GM19467 (cell line): ENCODE data around the gene SYNE3.

Experiments used
- ATAC-seq: cut with Tn5 transposase; IDR thresholded peaks from one replicate; pipeline ENCODE4 v1.9.1; 2021; ENCODE audit warnings: mild to moderate bottlenecking, moderate library complexity; ENCODE audit not compliant: unreplicated experiment

SYNE3 gene

GRCh38 chr14:95540236-95540855 is 23.9 kb upstream of the SYNE3 start:
- ATAC-seq: no peak

GRCh38 chr14:95538801-95539509 is 22.5 kb upstream of the SYNE3 start:
- ATAC-seq: no peak

- ATAC-seq: no peak
Measured at GRCh38 chr14:95537298-95538089, 21.0 kb upstream of the SYNE3 start.

GRCh38 chr14:95536671-95537070 is 20.2 kb upstream of the SYNE3 start:
- no peak for ATAC-seq

GRCh38 chr14:95536036-95536593 is 19.7 kb upstream of the SYNE3 start:
- no peak for ATAC-seq

DNA sequence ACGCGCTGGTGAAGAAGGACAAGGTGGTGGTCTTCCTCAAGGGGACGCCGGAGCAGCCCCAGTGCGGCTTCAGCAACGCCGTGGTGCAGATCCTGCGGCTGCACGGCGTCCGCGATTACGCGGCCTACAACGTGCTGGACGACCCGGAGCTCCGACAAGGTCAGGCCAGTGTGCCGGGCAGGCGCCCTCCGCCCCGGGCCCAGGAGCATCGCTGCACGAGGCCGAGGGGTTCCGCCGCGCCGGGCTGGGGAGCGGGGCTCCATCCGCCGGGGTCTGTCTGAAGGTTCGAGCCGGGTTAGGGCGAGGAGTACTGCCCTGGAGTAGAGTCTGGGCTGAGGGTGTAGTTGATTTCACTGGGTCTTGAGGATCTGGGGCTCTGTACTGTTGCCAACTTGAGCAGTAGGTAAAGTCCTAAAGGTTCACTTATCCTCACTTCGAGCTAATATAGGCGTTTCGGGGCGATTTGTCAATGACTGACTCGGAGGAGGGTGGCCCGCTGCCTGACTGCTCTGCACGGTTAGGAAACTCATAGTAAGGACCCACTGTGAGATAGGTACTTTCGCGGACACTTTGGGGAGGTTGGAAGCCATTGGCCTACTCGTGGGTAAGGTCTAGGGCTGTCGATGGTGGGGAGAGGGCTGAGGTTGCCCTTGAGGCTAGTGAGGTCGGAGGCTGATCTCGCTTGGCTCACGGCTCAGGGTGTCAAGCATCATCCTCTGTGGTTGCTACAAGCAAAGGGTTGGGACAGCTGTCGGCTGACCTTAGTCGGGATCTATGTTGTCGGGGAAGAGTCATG is 19.0 kb upstream of the SYNE3 start:
- ATAC-seq: peak; percentile 2

DNA sequence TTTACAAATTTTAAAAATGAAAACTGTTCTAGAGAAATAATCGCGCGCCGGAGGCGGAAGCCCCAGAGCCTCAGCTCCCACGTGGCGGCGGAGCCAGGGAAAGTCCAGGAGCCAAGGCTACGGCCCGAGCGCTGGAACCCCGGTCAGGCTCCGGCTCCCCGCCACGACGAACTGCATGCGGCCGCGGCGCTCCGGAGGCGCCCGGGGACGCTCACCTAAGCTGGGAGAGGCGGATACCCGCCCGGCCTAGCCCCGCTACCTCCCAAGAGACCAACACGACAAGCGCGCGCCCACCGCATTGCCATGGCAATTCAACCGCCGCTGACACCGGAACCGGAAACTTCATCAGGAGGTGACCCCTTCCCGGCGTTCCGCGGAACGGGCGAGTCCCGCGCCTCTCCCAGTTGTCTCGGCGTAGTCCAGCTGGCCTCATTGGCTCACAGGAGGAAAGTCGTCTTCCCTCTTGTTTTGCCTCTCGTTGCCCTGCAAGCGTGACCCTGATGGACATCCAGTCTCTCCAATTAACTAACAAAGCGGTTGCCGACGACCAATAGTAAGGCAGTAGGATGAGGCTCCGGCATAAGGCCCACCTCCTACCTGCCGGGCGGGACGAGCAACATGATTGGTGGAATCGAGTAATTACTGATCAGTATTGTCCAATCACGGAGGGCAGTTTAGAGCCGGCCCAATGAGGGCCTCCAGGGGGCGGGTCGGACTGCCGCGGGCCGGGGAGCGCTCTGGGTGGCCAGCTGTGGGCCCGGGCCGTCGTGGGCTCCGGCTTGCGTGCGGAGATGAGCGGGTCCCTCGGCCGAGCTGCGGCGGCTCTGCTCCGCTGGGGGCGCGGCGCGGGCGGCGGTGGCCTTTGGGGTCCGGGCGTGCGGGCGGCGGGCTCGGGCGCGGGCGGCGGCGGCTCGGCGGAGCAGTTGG is 18.1 kb upstream of the SYNE3 start, which contains the start of gene GLRX5:
TSS of gene GLRX5 (plus strand) at position 752 of the 927 bp plus-strand sequence. CDS start at position 792, 40 bp downstream.
- ATAC-seq: peak; percentile 86

GRCh38 chr14:95533822-95534221 is 17.4 kb upstream of the SYNE3 start:
- ATAC-seq: no peak

- ATAC-seq: no peak
Measured at GRCh38 chr14:95533391-95533821, 17.0 kb upstream of the SYNE3 start.

DNA sequence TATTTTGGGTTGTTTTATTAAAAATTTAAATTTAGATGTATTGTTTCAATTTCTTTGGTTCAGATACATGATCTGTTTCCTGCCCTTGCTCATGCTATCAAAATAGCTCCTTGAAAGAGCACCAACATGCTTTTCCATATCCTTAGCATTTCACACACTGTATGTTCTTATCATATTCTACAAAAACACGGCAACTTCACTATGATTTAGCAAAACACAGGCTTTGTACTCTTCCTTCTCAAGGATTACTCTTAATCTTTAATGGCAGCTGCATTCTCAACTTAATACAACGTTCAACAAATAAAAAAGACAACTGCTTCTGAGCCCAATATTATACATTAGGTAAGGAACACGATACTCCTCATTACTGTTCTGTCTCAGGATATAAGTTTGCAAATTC is 15.5 kb upstream of the SYNE3 start:
- ATAC-seq: no peak

DNA sequence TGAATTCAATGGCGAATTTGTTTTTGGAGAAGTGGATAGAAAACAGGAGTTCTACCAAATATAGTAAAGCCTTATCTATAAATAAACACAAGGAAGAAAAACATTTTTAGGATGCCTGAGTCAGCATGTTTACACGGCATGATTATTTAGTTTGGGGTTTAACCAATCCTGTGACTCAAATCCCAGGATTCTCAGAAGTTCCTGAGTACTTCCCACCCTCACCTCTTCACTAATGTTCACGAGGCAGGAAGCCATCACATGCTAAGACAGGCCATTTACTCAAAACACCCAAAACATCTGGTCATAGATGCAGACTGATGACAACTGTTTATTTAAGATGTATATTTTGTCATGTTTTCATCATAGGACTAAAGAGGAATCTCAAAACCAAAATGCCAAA is 15.0 kb upstream of the SYNE3 start:
- ATAC-seq: no peak

DNA sequence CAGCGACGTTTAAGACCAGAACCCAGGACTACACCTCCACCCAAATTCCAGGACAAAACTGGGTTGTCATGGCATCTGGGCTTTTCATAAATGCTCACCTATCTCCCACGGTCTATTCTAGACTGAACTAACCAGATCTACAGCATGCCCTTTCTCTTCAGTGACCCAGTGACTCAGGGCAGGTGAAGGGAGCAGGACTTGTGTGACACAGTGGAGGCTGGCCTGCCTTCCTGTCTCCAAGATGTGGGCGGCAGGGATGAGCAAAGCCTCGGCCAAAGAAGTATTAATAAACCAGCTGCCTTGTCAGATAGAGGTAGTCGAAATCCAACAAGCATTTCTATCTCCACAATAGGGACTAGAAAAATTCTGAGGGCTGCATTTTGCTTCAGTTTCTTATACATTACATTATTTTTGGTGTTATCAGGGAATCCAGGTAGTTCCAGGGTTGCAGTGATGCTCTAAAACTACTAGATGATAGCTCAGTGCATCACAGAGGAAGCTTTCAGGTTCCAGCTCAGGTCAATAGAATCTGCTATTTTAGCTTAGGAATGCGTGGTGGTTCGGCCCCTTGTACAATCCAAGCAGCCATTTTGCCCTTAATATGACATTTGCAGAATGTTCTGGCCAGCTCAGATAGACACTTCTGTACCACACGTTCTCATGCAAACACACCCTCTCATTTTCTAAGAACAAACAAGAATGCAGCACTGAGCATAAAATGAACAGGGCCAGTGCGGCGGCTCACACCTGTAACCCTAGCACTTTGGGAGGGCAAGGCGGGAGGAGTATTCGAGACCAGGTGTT is 14.2 kb upstream of the SYNE3 start:
- ATAC-seq: no peak

- ATAC-seq: no peak
Measured at GRCh38 chr14:95529216-95529615, 12.8 kb upstream of the SYNE3 start.

- no peak for ATAC-seq
Measured at GRCh38 chr14:95527387-95528002, 11.0 kb upstream of the SYNE3 start.

DNA sequence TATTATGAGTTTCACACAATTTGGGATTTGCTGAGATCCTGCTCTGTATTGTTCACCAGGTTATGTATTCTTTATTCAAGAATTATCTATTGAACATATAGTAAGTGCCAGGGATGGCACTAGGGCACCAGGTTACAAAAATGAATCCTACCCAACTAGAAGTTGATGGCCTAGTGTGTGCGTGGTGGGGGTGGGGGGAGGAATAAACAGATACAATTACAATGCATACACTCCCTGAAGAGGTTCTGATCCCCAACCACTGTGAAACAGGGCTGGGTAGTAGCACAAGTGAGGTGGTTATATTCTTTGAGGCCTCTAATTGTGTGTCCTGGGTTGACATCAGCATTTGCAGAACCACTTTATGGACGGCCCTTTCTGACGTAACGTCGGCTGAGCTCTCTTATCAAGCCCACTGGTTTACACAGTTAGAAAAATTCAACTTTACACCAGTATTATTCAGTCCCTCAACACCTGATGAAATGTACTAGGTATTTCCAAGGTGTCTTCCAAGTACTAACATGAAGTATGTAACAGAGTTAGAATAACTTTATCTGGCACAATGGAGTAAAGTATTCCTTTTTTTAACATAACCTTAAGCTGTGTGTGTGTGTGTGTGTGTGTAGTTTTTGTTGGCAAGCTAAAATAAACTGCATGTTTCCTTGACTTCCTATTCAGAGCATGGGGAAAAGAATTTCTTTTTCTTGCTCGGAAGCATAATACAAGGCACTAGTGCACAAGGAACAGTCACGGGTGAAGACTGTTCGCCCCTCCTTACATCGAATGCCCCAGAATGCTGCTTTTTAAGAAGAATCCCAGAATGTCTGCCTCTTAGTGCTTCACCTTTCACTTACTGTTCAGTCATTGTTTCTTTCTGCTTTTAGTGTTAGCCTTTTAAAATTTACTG is 10.3 kb upstream of the SYNE3 start:
- ATAC-seq: no peak

DNA sequence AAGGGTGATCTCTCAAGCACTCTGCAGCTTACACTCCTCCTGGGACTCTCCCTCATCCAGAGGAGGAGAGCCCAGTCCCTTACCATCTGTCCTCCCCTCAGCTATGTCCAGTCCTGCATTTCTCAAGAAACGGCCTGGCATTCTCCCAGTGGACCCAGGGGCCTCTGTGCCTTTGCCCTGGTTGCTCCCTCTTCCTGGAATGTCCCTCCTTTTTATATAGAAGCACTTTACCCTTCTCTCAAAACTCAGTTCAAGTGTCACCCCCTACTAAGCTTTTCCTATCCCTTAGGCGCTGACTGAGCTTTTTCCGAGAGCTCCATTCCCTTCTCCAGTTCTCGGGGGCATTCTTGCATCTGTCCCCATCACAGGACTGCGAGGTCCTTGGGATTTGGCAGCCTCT is 9.5 kb upstream of the SYNE3 start:
- ATAC-seq: no peak
